Ecto neural progenitor cell (in vitro differentiated cells): Measurements from ENCODE around the gene C1orf210.

Source experiments
- DNase-seq: peaks from one replicate; pipeline ENCODE4 v3.0.0-alpha.2; 2018; ENCODE audit warnings: low spot score

The C1orf210 gene

GRCh38 chr1:43312212-43312623 is 26.8 kb upstream of the C1orf210 start:
- no peak for DNase-seq

GRCh38 chr1:43311521-43311920 is 26.1 kb upstream of the C1orf210 start:
- no peak for DNase-seq

- no peak for DNase-seq
These were observed 24.1 kb upstream of the C1orf210 start for GRCh38 chr1:43309405-43310025.

- DNase-seq: no peak
These were observed 23.4 kb upstream of the C1orf210 start for GRCh38 chr1:43308635-43309404.

- DNase-seq: no peak
These were observed 22.2 kb upstream of the C1orf210 start for GRCh38 chr1:43307458-43308158.

GRCh38 chr1:43306688-43307457 is 21.5 kb upstream of the C1orf210 start:
- no peak for DNase-seq

- DNase-seq: no peak
These were observed 20.7 kb upstream of the C1orf210 start for GRCh38 chr1:43305926-43306687.

GRCh38 chr1:43305461-43305860 is 20.1 kb upstream of the C1orf210 start:
- DNase-seq: no peak

GRCh38 chr1:43304771-43305300 is 19.5 kb upstream of the C1orf210 start:
- no peak for DNase-seq

- no peak for DNase-seq
These were observed 18.9 kb upstream of the C1orf210 start for GRCh38 chr1:43304314-43304681.

- no peak for DNase-seq
These were observed 18.3 kb upstream of the C1orf210 start for GRCh38 chr1:43303471-43304313.

- DNase-seq: no peak
These were observed 17.5 kb upstream of the C1orf210 start for GRCh38 chr1:43302721-43303470.

GRCh38 chr1:43302201-43302600 is 16.8 kb upstream of the C1orf210 start:
- no peak for DNase-seq

GRCh38 chr1:43300378-43301094 is 15.2 kb upstream of the C1orf210 start, which contains the start of gene TIE1:
TIE1 (plus strand) TSS chr1:43300982; CDS start chr1:43301072, 90 bp downstream.
- no peak for DNase-seq

GRCh38 chr1:43299101-43299500 is 13.7 kb upstream of the C1orf210 start:
- DNase-seq: no peak

GRCh38 chr1:43298055-43298454 is 12.7 kb upstream of the C1orf210 start:
- no peak for DNase-seq

- DNase-seq: no peak
These were observed 10.8 kb upstream of the C1orf210 start for GRCh38 chr1:43296207-43296606.

GRCh38 chr1:43294761-43295160 is 9.4 kb upstream of the C1orf210 start:
- no peak for DNase-seq
